ENCODE measurements around the gene MAP1B.

DNA sequence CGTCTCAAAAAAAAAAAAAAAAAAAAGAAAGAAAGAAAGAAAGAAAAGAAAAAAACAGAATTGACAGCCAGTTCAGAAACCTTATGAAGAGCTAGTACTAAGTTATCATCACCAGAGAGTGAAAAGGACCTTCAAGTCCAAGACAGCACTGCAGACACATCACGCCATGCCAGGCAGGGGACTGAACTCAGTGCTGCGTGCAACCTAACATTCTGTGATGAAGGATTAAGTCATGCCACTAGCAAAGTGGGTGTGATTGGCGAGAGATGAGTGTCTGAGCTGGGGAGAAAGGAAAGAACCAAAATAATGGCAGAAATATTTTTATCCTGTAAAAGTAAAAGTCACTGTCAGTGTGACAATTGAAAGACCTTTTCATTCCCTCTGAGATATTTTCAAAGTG lies 54.7 kb downstream of the MAP1B start:
- TF ChIP-seq, protein P1, sequence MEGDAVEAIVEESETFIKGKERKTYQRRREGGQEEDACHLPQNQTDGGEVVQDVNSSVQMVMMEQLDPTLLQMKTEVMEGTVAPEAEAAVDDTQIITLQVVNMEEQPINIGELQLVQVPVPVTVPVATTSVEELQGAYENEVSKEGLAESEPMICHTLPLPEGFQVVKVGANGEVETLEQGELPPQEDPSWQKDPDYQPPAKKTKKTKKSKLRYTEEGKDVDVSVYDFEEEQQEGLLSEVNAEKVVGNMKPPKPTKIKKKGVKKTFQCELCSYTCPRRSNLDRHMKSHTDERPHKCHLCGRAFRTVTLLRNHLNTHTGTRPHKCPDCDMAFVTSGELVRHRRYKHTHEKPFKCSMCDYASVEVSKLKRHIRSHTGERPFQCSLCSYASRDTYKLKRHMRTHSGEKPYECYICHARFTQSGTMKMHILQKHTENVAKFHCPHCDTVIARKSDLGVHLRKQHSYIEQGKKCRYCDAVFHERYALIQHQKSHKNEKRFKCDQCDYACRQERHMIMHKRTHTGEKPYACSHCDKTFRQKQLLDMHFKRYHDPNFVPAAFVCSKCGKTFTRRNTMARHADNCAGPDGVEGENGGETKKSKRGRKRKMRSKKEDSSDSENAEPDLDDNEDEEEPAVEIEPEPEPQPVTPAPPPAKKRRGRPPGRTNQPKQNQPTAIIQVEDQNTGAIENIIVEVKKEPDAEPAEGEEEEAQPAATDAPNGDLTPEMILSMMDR (IDR thresholded peaks at IDR 0.05; ENCODE audit: low read depth, low read length, missing input control) = no peak
- TF ChIP-seq, protein P2, sequence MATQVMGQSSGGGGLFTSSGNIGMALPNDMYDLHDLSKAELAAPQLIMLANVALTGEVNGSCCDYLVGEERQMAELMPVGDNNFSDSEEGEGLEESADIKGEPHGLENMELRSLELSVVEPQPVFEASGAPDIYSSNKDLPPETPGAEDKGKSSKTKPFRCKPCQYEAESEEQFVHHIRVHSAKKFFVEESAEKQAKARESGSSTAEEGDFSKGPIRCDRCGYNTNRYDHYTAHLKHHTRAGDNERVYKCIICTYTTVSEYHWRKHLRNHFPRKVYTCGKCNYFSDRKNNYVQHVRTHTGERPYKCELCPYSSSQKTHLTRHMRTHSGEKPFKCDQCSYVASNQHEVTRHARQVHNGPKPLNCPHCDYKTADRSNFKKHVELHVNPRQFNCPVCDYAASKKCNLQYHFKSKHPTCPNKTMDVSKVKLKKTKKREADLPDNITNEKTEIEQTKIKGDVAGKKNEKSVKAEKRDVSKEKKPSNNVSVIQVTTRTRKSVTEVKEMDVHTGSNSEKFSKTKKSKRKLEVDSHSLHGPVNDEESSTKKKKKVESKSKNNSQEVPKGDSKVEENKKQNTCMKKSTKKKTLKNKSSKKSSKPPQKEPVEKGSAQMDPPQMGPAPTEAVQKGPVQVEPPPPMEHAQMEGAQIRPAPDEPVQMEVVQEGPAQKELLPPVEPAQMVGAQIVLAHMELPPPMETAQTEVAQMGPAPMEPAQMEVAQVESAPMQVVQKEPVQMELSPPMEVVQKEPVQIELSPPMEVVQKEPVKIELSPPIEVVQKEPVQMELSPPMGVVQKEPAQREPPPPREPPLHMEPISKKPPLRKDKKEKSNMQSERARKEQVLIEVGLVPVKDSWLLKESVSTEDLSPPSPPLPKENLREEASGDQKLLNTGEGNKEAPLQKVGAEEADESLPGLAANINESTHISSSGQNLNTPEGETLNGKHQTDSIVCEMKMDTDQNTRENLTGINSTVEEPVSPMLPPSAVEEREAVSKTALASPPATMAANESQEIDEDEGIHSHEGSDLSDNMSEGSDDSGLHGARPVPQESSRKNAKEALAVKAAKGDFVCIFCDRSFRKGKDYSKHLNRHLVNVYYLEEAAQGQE (IDR thresholded peaks at IDR 0.05) = no peak
- TF ChIP-seq, protein P3, sequence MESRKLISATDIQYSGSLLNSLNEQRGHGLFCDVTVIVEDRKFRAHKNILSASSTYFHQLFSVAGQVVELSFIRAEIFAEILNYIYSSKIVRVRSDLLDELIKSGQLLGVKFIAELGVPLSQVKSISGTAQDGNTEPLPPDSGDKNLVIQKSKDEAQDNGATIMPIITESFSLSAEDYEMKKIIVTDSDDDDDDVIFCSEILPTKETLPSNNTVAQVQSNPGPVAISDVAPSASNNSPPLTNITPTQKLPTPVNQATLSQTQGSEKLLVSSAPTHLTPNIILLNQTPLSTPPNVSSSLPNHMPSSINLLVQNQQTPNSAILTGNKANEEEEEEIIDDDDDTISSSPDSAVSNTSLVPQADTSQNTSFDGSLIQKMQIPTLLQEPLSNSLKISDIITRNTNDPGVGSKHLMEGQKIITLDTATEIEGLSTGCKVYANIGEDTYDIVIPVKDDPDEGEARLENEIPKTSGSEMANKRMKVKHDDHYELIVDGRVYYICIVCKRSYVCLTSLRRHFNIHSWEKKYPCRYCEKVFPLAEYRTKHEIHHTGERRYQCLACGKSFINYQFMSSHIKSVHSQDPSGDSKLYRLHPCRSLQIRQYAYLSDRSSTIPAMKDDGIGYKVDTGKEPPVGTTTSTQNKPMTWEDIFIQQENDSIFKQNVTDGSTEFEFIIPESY (IDR thresholded peaks at IDR 0.05) = no peak
- TF ChIP-seq, protein P4, sequence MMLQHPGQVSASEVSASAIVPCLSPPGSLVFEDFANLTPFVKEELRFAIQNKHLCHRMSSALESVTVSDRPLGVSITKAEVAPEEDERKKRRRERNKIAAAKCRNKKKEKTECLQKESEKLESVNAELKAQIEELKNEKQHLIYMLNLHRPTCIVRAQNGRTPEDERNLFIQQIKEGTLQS (IDR thresholded peaks at IDR 0.05) = no peak
- no peak for TF ChIP-seq RXRA (IDR thresholded peaks at IDR 0.05)
- no peak for TF ChIP-seq JUND (IDR thresholded peaks at IDR 0.05)
- no peak for TF ChIP-seq RAD21 (IDR thresholded peaks at IDR 0.05)
- TF ChIP-seq, protein P5, sequence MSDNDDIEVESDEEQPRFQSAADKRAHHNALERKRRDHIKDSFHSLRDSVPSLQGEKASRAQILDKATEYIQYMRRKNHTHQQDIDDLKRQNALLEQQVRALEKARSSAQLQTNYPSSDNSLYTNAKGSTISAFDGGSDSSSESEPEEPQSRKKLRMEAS (IDR thresholded peaks at IDR 0.05) = no peak
- TF ChIP-seq SP1 (IDR thresholded peaks at IDR 0.05) = no peak
- no peak for TF ChIP-seq TAF1 (conservative IDR thresholded peaks at IDR 0.05)
- TF ChIP-seq EGR1 (IDR thresholded peaks at IDR 0.05; ENCODE audit: low read depth in 2 of 2) = no peak
- TF ChIP-seq FOXA1 (IDR thresholded peaks at IDR 0.05) = no peak
